ENCODE data around the gene DLG2.
"Not testable (repeated sequence)": the region's sequence is repeated elsewhere in the genome, so short reads cannot be mapped to it uniquely, and the experiment has no call there.

DLG2 gene

GRCh38 chr11:85647078-85647477 is 19.9 kb upstream of the DLG2 start:
- Histone ChIP-seq H3K9me3 (ENCODE audit: control insufficient read depth, low read length) (no peaks in the 10 kb centered on the region), H3K27me3 (replicated peaks; ENCODE audit: control insufficient read depth, insufficient read depth, low read length, poor library complexity, severe bottlenecking) (no peaks in the 10 kb centered on the region), H3K36me3 (ENCODE audit: control insufficient read depth, insufficient read depth, low read length) (peaks cover 7% of the 10 kb centered on the region), H3K4me1 (ENCODE audit: control insufficient read depth, insufficient read depth, low read length, poor library complexity, severe bottlenecking) (no peaks in the 10 kb centered on the region), H3K4me3 (ENCODE audit: insufficient read depth, low read depth, low read length, poor library complexity, severe bottlenecking) (peak overlapping the region; percentile 54), H3K27ac (ENCODE audit: insufficient read depth, low read length, poor library complexity, severe bottlenecking) (peak overlapping the region; percentile 72)
- no peak for DNase-seq

- no peaks in the 10 kb centered on the region for H3K9me3 ChIP-seq (ENCODE audit: control insufficient read depth, low read length)
- H3K36me3 ChIP-seq (ENCODE audit: control insufficient read depth, insufficient read depth, low read length): no peaks in the 10 kb centered on the region
- H3K27me3 ChIP-seq (replicated peaks; ENCODE audit: control insufficient read depth, insufficient read depth, low read length, poor library complexity, severe bottlenecking): no peaks in the 10 kb centered on the region
- H3K4me3 ChIP-seq (ENCODE audit: insufficient read depth, low read depth, low read length, poor library complexity, severe bottlenecking): no peak overlapping the region
- no peak for DNase-seq
- H3K4me1 ChIP-seq (ENCODE audit: control insufficient read depth, insufficient read depth, low read length, poor library complexity, severe bottlenecking): no peaks in the 10 kb centered on the region
- H3K27ac ChIP-seq (ENCODE audit: insufficient read depth, low read length, poor library complexity, severe bottlenecking): no peak overlapping the region
These were observed 16.1 kb upstream of the DLG2 start for GRCh38 chr11:85643191-85643614.

- Histone ChIP-seq H3K4me3 (ENCODE audit: insufficient read depth, low read depth, low read length, poor library complexity, severe bottlenecking) (no peak overlapping the region), H3K27ac (ENCODE audit: insufficient read depth, low read length, poor library complexity, severe bottlenecking) (no peak overlapping the region), H3K4me1 (ENCODE audit: control insufficient read depth, insufficient read depth, low read length, poor library complexity, severe bottlenecking) (no peaks in the 10 kb centered on the region), H3K36me3 (ENCODE audit: control insufficient read depth, insufficient read depth, low read length) (peaks cover 32% of the 10 kb centered on the region), H3K9me3 (ENCODE audit: control insufficient read depth, low read length) (no peaks in the 10 kb centered on the region), H3K27me3 (replicated peaks; ENCODE audit: control insufficient read depth, insufficient read depth, low read length, poor library complexity, severe bottlenecking) (no peaks in the 10 kb centered on the region)
- DNase-seq: no peak
These were observed 7.6 kb upstream of the DLG2 start for GRCh38 chr11:85634747-85635146.

- Histone ChIP-seq H3K27ac (ENCODE audit: insufficient read depth, low read length, poor library complexity, severe bottlenecking) (peak overlapping the region; percentile 61), H3K27me3 (replicated peaks; ENCODE audit: control insufficient read depth, insufficient read depth, low read length, poor library complexity, severe bottlenecking) (no peaks in the 10 kb centered on the region), H3K9me3 (ENCODE audit: control insufficient read depth, low read length) (no peaks in the 10 kb centered on the region), H3K4me1 (ENCODE audit: control insufficient read depth, insufficient read depth, low read length, poor library complexity, severe bottlenecking) (peaks cover 9% of the 10 kb centered on the region), H3K36me3 (ENCODE audit: control insufficient read depth, insufficient read depth, low read length) (peaks cover 4% of the 10 kb centered on the region), H3K4me3 (ENCODE audit: insufficient read depth, low read depth, low read length, poor library complexity, severe bottlenecking) (peak overlapping the region; percentile 71)
- DNase-seq: no peak
These were observed 1.7 kb upstream of the DLG2 start for GRCh38 chr11:85628771-85629341.

GRCh38 chr11:85627998-85628770 is 1.0 kb upstream of the DLG2 start, which contains the start of gene TMEM126B:
TMEM126B (plus strand) TSS chr11:85628593; CDS start chr11:85628608, 15 bp downstream.
- Histone ChIP-seq H3K36me3 (ENCODE audit: control insufficient read depth, insufficient read depth, low read length) (no peaks in the 10 kb centered on the region), H3K4me3 (ENCODE audit: insufficient read depth, low read depth, low read length, poor library complexity, severe bottlenecking) (peak within 1 kb of the TSS; percentile 71), H3K9me3 (ENCODE audit: control insufficient read depth, low read length) (no peaks in the 10 kb centered on the region), H3K4me1 (ENCODE audit: control insufficient read depth, insufficient read depth, low read length, poor library complexity, severe bottlenecking) (peaks cover 9% of the 10 kb centered on the region), H3K27ac (ENCODE audit: insufficient read depth, low read length, poor library complexity, severe bottlenecking) (peak within 1 kb of the TSS; percentile 78), H3K27me3 (replicated peaks; ENCODE audit: control insufficient read depth, insufficient read depth, low read length, poor library complexity, severe bottlenecking) (no peaks in the 10 kb centered on the region)
- peak; percentile 89 to 93 (median 92) for DNase-seq

GRCh38 chr11:85626496-85626895 is 648 bp downstream of the DLG2 start:
- no peak overlapping the region for H3K4me3 ChIP-seq (ENCODE audit: insufficient read depth, low read depth, low read length, poor library complexity, severe bottlenecking)
- peaks cover 9% of the 10 kb centered on the region for H3K4me1 ChIP-seq (ENCODE audit: control insufficient read depth, insufficient read depth, low read length, poor library complexity, severe bottlenecking)
- no peak overlapping the region for H3K27ac ChIP-seq (ENCODE audit: insufficient read depth, low read length, poor library complexity, severe bottlenecking)
- no peaks in the 10 kb centered on the region for H3K9me3 ChIP-seq (ENCODE audit: control insufficient read depth, low read length)
- no peak for DNase-seq
- no peaks in the 10 kb centered on the region for H3K27me3 ChIP-seq (replicated peaks; ENCODE audit: control insufficient read depth, insufficient read depth, low read length, poor library complexity, severe bottlenecking)
- H3K36me3 ChIP-seq (ENCODE audit: control insufficient read depth, insufficient read depth, low read length): no peaks in the 10 kb centered on the region

GRCh38 chr11:85620256-85620655 is 6.9 kb downstream of the DLG2 start:
- no peak overlapping the region for H3K27ac ChIP-seq (ENCODE audit: insufficient read depth, low read length, poor library complexity, severe bottlenecking)
- no peaks in the 10 kb centered on the region for H3K36me3 ChIP-seq (ENCODE audit: control insufficient read depth, insufficient read depth, low read length)
- H3K4me1 ChIP-seq (ENCODE audit: control insufficient read depth, insufficient read depth, low read length, poor library complexity, severe bottlenecking): no peaks in the 10 kb centered on the region
- no peaks in the 10 kb centered on the region for H3K27me3 ChIP-seq (replicated peaks; ENCODE audit: control insufficient read depth, insufficient read depth, low read length, poor library complexity, severe bottlenecking)
- no peaks in the 10 kb centered on the region for H3K9me3 ChIP-seq (ENCODE audit: control insufficient read depth, low read length)
- DNase-seq: no peak
- no peak overlapping the region for H3K4me3 ChIP-seq (ENCODE audit: insufficient read depth, low read depth, low read length, poor library complexity, severe bottlenecking)

- Histone ChIP-seq H3K27ac (ENCODE audit: insufficient read depth, low read length, poor library complexity, severe bottlenecking) (no peak overlapping the region), H3K27me3 (replicated peaks; ENCODE audit: control insufficient read depth, insufficient read depth, low read length, poor library complexity, severe bottlenecking) (no peaks in the 10 kb centered on the region), H3K36me3 (ENCODE audit: control insufficient read depth, insufficient read depth, low read length) (no peaks in the 10 kb centered on the region), H3K4me3 (ENCODE audit: insufficient read depth, low read depth, low read length, poor library complexity, severe bottlenecking) (no peak overlapping the region), H3K4me1 (ENCODE audit: control insufficient read depth, insufficient read depth, low read length, poor library complexity, severe bottlenecking) (no peaks in the 10 kb centered on the region), H3K9me3 (ENCODE audit: control insufficient read depth, low read length) (no peaks in the 10 kb centered on the region)
- no peak for DNase-seq
These were observed 7.6 kb downstream of the DLG2 start for GRCh38 chr11:85619499-85619898.

- DNase-seq; H3K9me3 ChIP-seq (ENCODE audit: control insufficient read depth, low read length); H3K27me3 ChIP-seq (replicated peaks; ENCODE audit: control insufficient read depth, insufficient read depth, low read length, poor library complexity, severe bottlenecking); H3K27ac ChIP-seq (ENCODE audit: insufficient read depth, low read length, poor library complexity, severe bottlenecking); H3K4me1 ChIP-seq (ENCODE audit: control insufficient read depth, insufficient read depth, low read length, poor library complexity, severe bottlenecking); H3K36me3 ChIP-seq (ENCODE audit: control insufficient read depth, insufficient read depth, low read length); H3K4me3 ChIP-seq (ENCODE audit: insufficient read depth, low read depth, low read length, poor library complexity, severe bottlenecking): not testable (repeated sequence)
These were observed 15.5 kb downstream of the DLG2 start for GRCh38 chr11:85611643-85612042.

GRCh38 chr11:85609286-85609685 is 17.9 kb downstream of the DLG2 start:
- H3K9me3 ChIP-seq (ENCODE audit: control insufficient read depth, low read length); DNase-seq; H3K27me3 ChIP-seq (replicated peaks; ENCODE audit: control insufficient read depth, insufficient read depth, low read length, poor library complexity, severe bottlenecking): not testable (repeated sequence)

More at GRCh38 chr11:85609286-85609685, 17.9 kb downstream of the DLG2 start:
- H3K36me3 ChIP-seq (ENCODE audit: control insufficient read depth, insufficient read depth, low read length); H3K4me1 ChIP-seq (ENCODE audit: control insufficient read depth, insufficient read depth, low read length, poor library complexity, severe bottlenecking); H3K4me3 ChIP-seq (ENCODE audit: insufficient read depth, low read depth, low read length, poor library complexity, severe bottlenecking); H3K27ac ChIP-seq (ENCODE audit: insufficient read depth, low read length, poor library complexity, severe bottlenecking): not testable (repeated sequence)

Data from effector memory CD4-positive, alpha-beta T cell (primary cell).